Measurements from ENCODE around the gene UST. TPM values are rescaled to one million over a fixed set of nuclear protein-coding genes. Genes with fewer than 3 reads are reported as not detected.

UST gene
- total RNA-seq, 2 experiments from 2014 or later, result 1.9 to 3.7 TPM

DNA sequence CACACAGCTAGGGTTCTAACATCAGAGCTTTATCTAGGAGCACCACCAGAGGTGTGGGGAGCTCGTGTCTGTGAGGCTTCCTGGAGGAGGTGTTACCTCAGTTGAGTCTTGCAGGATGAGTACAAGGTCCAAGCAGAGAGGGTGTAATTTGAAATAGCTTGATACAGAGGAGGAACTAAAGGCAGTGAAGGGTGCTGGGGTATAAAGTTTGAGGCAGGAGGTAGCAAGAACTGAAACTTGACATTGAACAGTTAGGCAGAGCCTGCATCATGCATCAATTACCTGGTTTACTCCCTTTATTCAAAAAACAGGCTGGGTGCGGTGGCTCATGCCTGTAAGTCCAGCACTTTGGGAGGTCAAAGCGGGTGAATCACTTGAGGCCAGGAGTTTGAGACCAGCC lies 241.2 kb downstream of the UST start:
- no peaks in the 10 kb centered on the region for H3K9me3 ChIP-seq (ENCODE audit: control insufficient read depth in 1 of 2, insufficient read depth in 1 of 2, low read length in 2 of 2)
- Mint-ChIP-seq H3K4me3 (no peak overlapping the region), H3K27me3 (no peaks in the 10 kb centered on the region), H3K27ac (no peak overlapping the region), H3K4me1 (ENCODE audit: low read depth) (no peaks in the 10 kb centered on the region), H3K36me3 (ENCODE audit: low read depth) (no peaks in the 10 kb centered on the region), H3K9me3 (no peaks in the 10 kb centered on the region)
- intact Hi-C loops (cut with DNase I, micrococcal nuclease), result no loop called here
- no peak for ATAC-seq (ENCODE audit: poor library complexity)
- no peak overlapping the region for H3K27ac ChIP-seq (ENCODE audit: low read depth in 1 of 2, low read length in 2 of 2)
- ChIA-PET POLR2A (no interaction called here), CTCF (interaction anchor here (0.7 kb wide), 1 partner anchor 51 kb away, joined by 3 read pairs; no protein-coding TSS in a partner anchor)
- no peaks in the 10 kb centered on the region for H3K36me3 ChIP-seq (ENCODE audit: insufficient read depth, low read length)
- H3K27me3 ChIP-seq (ENCODE audit: control insufficient read depth in 1 of 2, insufficient read depth in 2 of 2, low read length in 2 of 2), result no peaks in the 10 kb centered on the region
- H3K4me3 ChIP-seq (ENCODE audit: low read length), result no peak overlapping the region
- H3K4me1 ChIP-seq (ENCODE audit: insufficient read depth, low read length), result no peaks in the 10 kb centered on the region
- no peak for TF ChIP-seq CTCF (IDR thresholded peaks at IDR 0.05)
- DNase-seq, result no peak

DNA sequence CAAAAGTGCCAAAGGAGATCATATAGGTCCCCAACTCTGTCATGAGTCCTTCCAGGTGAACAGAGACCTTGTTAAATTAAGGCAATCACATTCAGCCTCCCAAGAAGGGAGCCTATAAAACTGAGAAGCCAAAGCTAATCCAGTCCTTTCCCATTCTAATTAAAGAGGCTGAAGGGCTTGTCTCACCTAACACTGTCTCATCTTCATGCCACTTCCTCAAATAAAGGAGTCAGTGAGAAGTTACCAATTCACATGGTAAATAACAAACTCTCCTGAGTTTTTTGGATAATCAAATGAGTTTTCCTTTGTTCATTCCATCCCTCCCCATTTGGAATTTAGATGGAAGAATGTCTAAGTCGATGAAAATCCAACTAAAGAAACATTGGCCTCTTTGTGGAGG lies 242.8 kb downstream of the UST start:
- Mint-ChIP-seq H3K4me3 (no peak overlapping the region), H3K36me3 (ENCODE audit: low read depth) (no peaks in the 10 kb centered on the region), H3K27ac (no peak overlapping the region), H3K9me3 (no peaks in the 10 kb centered on the region), H3K4me1 (ENCODE audit: low read depth) (no peaks in the 10 kb centered on the region), H3K27me3 (no peaks in the 10 kb centered on the region)
- ChIA-PET CTCF (no interaction called here), POLR2A (no interaction called here)
- H3K27me3 ChIP-seq (ENCODE audit: control insufficient read depth in 1 of 2, insufficient read depth in 2 of 2, low read length in 2 of 2), result no peaks in the 10 kb centered on the region
- no peak for TF ChIP-seq CTCF (IDR thresholded peaks at IDR 0.05)
- ATAC-seq (ENCODE audit: poor library complexity) (no peak), DNase-seq (no peak)
- H3K4me3 ChIP-seq (ENCODE audit: low read length), result no peak overlapping the region
- H3K9me3 ChIP-seq (ENCODE audit: control insufficient read depth in 1 of 2, insufficient read depth in 1 of 2, low read length in 2 of 2), result peaks cover 0 to 5% of the 10 kb centered on the region in 2 experiments
- H3K4me1 ChIP-seq (ENCODE audit: insufficient read depth, low read length), result no peaks in the 10 kb centered on the region
- H3K27ac ChIP-seq (ENCODE audit: low read depth in 1 of 2, low read length in 2 of 2), result no peak overlapping the region
- intact Hi-C loops (cut with DNase I, micrococcal nuclease), result no loop called here
- H3K36me3 ChIP-seq (ENCODE audit: insufficient read depth, low read length), result no peaks in the 10 kb centered on the region

- no peaks in the 10 kb centered on the region for H3K36me3 Mint-ChIP-seq (ENCODE audit: low read depth)
- ChIA-PET CTCF (no interaction called here), POLR2A (no interaction called here)
- no peak overlapping the region for H3K4me3 Mint-ChIP-seq
- Histone ChIP-seq H3K4me3 (ENCODE audit: low read length) (no peak overlapping the region), H3K36me3 (ENCODE audit: insufficient read depth, low read length) (no peaks in the 10 kb centered on the region), H3K4me1 (ENCODE audit: insufficient read depth, low read length) (no peaks in the 10 kb centered on the region), H3K9me3 (ENCODE audit: control insufficient read depth in 1 of 2, insufficient read depth in 1 of 2, low read length in 2 of 2) (peaks cover 0 to 5% of the 10 kb centered on the region in 2 experiments), H3K27me3 (ENCODE audit: control insufficient read depth in 1 of 2, insufficient read depth in 2 of 2, low read length in 2 of 2) (no peaks in the 10 kb centered on the region), H3K27ac (ENCODE audit: low read depth in 1 of 2, low read length in 2 of 2) (no peak overlapping the region)
- no peaks in the 10 kb centered on the region for H3K27me3 Mint-ChIP-seq
- intact Hi-C loops (cut with DNase I, micrococcal nuclease), result no loop called here
- H3K27ac Mint-ChIP-seq, result no peak overlapping the region
- DNase-seq (no peak), ATAC-seq (ENCODE audit: poor library complexity) (no peak)
- no peak for TF ChIP-seq CTCF (IDR thresholded peaks at IDR 0.05)
- no peaks in the 10 kb centered on the region for H3K9me3 Mint-ChIP-seq
- no peaks in the 10 kb centered on the region for H3K4me1 Mint-ChIP-seq (ENCODE audit: low read depth)
Measured at GRCh38 chr6:148990403-148990802, 243.6 kb downstream of the UST start.

Data from CD4-positive, alpha-beta T cell (primary cell).